DOHH2 (cell line): ENCODE results near the gene NCLN.
"Not testable (repeated sequence)": the region's sequence is repeated elsewhere in the genome, so short reads cannot be mapped to it uniquely, and the experiment has no call there.

Source experiments
- H3F3A ChIP-seq: fragments of 200-600 bp; sonication (generic), shearing (Covaris generic); 2 replicates; pipeline ENCODE4 v1.6.0; 2016; ENCODE audit warnings: antibody characterized with exemption, mild to moderate bottlenecking; ENCODE audit not compliant: control insufficient read depth, insufficient read depth
- H3K27ac ChIP-seq: fragments of 200-600 bp; sonication (generic); 2 replicates; pipeline ENCODE4 v1.5.1; 2014; ENCODE audit warnings: low read depth, mild to moderate bottlenecking, low read length, moderate library complexity
- H3K27me3 ChIP-seq: fragments of 200-600 bp; sonication (generic); 2 replicates; pipeline ENCODE4 v1.6.1; 2014; ENCODE audit warnings: mild to moderate bottlenecking, low read length, mixed read lengths; ENCODE audit not compliant: control insufficient read depth
- H3K36me3 ChIP-seq: fragments of 200-600 bp; sonication (generic); 2 replicates; pipeline ENCODE4 v1.6.1; 2014; ENCODE audit warnings: mild to moderate bottlenecking, low read length, moderate library complexity, mixed read lengths; ENCODE audit not compliant: control insufficient read depth
- H3K4me1 ChIP-seq: fragments of 200-600 bp; sonication (generic); 2 replicates; pipeline ENCODE4 v1.6.1; 2014; ENCODE audit warnings: mild to moderate bottlenecking, low read length, mixed read lengths; ENCODE audit not compliant: control insufficient read depth
- H3K4me2 ChIP-seq: fragments of 200-600 bp; sonication (generic); 2 replicates; pipeline ENCODE4 v1.6.0; 2014; ENCODE audit warnings: mild to moderate bottlenecking, low read length, moderate library complexity
- H3K4me3 ChIP-seq: fragments of 200-600 bp; sonication (generic); 2 replicates; pipeline ENCODE4 v1.5.1; 2014; ENCODE audit warnings: mild to moderate bottlenecking, low read length, mixed read lengths
- H3K79me2 ChIP-seq: fragments of 200-600 bp; sonication (generic); 2 replicates; pipeline ENCODE4 v1.6.1; 2014; ENCODE audit warnings: mild to moderate bottlenecking, low read length, mixed read lengths; ENCODE audit not compliant: control insufficient read depth
- H3K9me2 ChIP-seq: fragments of 200-600 bp; sonication (generic); replicated peaks from 2 replicates; pipeline ENCODE4 v1.6.1; 2014; ENCODE audit warnings: mild to moderate bottlenecking, low read length, mixed read lengths; ENCODE audit not compliant: control insufficient read depth
- H3K9me3 ChIP-seq: fragments of 200-600 bp; sonication (generic); 2 replicates; pipeline ENCODE4 v1.6.1; 2014; ENCODE audit warnings: antibody characterized with exemption, low read length, mixed read lengths; ENCODE audit not compliant: control insufficient read depth, insufficient read depth
- H4K20me1 ChIP-seq: fragments of 200-600 bp; sonication (generic); 2 replicates; pipeline ENCODE4 v1.6.0; 2014; ENCODE audit warnings: low read depth, mild to moderate bottlenecking, antibody characterized with exemption, low read length, moderate library complexity; ENCODE audit not compliant: control insufficient read depth, insufficient read depth
- EZH2phosphoT487 ChIP-seq: fragments of 200-600 bp; sonication (generic); IDR thresholded peaks from 2 replicates; pipeline ENCODE4 v1.6.1; 2017; ENCODE audit warnings: borderline replicate concordance, mild to moderate bottlenecking, antibody characterized with exemption, low read length, moderate library complexity, mixed read lengths
- TF ChIP-seq, protein P1 (sequence below): fragments of 200-600 bp; sonication (generic); IDR thresholded peaks from one replicate; pipeline ENCODE4 v1.5.1; 2014; ENCODE audit warnings: antibody characterized with exemption, mild to moderate bottlenecking, low read depth, low read length; ENCODE audit not compliant: poor library complexity, severe bottlenecking

NCLN gene

DNA sequence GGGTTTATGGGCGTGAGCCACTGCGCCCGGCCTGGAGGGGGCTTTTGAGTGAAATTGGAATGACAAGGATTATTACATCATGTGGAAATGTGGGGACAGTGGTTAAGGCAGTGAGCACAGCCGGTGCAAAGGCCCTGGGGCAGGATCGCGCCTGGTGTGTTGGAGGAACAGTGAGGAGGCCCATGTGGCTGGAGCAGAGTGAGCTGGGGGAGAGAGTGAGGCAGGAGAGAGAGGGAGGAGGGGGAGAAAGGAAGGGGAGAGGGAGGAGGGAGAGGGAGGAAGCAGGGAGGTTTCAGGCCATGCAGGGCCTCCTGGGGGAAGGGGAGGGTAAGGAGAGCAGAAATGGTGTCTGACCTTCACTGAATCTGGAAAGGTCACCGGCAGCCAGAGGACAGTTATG lies 27.4 kb downstream of the NCLN start:
- H4K20me1 ChIP-seq, result no peaks in the 10 kb centered on the region
- H3K27ac ChIP-seq, result peak overlapping the region; percentile 53
- TF ChIP-seq EZH2phosphoT487, result no peak
- TF ChIP-seq, protein P1, sequence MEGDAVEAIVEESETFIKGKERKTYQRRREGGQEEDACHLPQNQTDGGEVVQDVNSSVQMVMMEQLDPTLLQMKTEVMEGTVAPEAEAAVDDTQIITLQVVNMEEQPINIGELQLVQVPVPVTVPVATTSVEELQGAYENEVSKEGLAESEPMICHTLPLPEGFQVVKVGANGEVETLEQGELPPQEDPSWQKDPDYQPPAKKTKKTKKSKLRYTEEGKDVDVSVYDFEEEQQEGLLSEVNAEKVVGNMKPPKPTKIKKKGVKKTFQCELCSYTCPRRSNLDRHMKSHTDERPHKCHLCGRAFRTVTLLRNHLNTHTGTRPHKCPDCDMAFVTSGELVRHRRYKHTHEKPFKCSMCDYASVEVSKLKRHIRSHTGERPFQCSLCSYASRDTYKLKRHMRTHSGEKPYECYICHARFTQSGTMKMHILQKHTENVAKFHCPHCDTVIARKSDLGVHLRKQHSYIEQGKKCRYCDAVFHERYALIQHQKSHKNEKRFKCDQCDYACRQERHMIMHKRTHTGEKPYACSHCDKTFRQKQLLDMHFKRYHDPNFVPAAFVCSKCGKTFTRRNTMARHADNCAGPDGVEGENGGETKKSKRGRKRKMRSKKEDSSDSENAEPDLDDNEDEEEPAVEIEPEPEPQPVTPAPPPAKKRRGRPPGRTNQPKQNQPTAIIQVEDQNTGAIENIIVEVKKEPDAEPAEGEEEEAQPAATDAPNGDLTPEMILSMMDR, result no peak
- H3K4me3 ChIP-seq, result peak overlapping the region; percentile 37
- no peaks in the 10 kb centered on the region for H3K9me2 ChIP-seq
- peaks cover 23% of the 10 kb centered on the region for H3K4me1 ChIP-seq
- H3K79me2 ChIP-seq, result no peaks in the 10 kb centered on the region
- no peaks in the 10 kb centered on the region for H3K36me3 ChIP-seq
- H3K9me3 ChIP-seq, result no peaks in the 10 kb centered on the region
- H3K4me2 ChIP-seq, result peak overlapping the region; percentile 52
- H3K27me3 ChIP-seq, result no peaks in the 10 kb centered on the region
- peaks cover 6% of the 10 kb centered on the region; the same call in 1 of the 2 replicates for H3F3A ChIP-seq

DNA sequence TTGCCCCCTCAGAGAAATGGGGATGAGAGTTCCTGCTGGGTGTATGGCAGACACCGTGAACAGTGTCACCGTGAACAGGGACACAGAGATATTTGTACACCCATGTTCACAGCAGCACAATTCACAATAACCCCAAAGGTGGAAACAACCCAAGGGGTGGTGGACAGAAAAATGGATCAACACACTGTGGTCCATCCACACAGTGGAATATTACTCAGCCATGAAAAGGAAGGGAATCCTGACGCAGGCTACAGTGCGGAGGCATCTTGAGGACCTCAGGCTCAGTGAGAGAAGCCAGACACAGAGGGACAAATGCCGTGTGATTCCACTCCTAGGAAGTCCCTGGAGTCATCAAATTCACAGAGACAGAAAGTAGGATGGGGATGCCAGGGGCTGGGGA lies 31.1 kb downstream of the NCLN start:
- Histone ChIP-seq H3K27me3 (no peaks in the 10 kb centered on the region), H3K9me2 (no peaks in the 10 kb centered on the region), H3K79me2 (no peaks in the 10 kb centered on the region), H3K4me3 (no peak overlapping the region), H3K9me3 (no peaks in the 10 kb centered on the region), H3K36me3 (no peaks in the 10 kb centered on the region), H3K4me1 (peaks cover 23% of the 10 kb centered on the region), H3F3A (peaks cover 6% of the 10 kb centered on the region; the same call in 1 of the 2 replicates), H3K4me2 (no peak overlapping the region), H4K20me1 (no peaks in the 10 kb centered on the region), H3K27ac (no peak overlapping the region)
- no peak for TF ChIP-seq EZH2phosphoT487
- TF ChIP-seq, protein P1, result no peak

DNA sequence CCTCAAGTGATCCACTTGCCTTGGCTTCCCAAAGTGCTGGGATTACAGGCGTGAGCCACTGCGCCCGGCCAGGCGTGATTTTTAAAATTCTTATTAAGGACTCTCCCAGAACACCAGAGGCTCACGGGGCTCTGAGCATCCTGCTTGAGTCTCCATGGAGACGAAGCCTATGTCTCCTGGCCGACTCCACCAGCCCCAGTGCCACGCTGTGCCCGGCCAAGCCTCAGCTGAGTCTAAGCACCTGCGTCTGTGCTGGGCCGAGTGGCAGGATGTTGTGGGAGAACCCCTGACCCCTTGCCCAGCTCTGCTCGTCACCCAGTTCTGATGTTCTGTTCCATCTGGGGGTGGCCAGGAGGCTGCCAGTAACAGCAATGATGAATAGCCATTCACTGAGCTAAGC lies 34.8 kb downstream of the NCLN start:
- H3K79me2 ChIP-seq, result no peaks in the 10 kb centered on the region
- no peaks in the 10 kb centered on the region for H3K36me3 ChIP-seq
- H3K27me3 ChIP-seq, result no peaks in the 10 kb centered on the region
- TF ChIP-seq, protein P1, result no peak
- TF ChIP-seq EZH2phosphoT487, result no peak
- H3K4me1 ChIP-seq, result no peaks in the 10 kb centered on the region
- peaks cover 3% of the 10 kb centered on the region; the same call in 1 of the 2 replicates for H3F3A ChIP-seq
- no peak overlapping the region for H3K4me3 ChIP-seq
- no peak overlapping the region for H3K27ac ChIP-seq
- no peak overlapping the region for H3K4me2 ChIP-seq
- H3K9me3 ChIP-seq, result no peaks in the 10 kb centered on the region
- H4K20me1 ChIP-seq, result no peaks in the 10 kb centered on the region
- H3K9me2 ChIP-seq, result no peaks in the 10 kb centered on the region

DNA sequence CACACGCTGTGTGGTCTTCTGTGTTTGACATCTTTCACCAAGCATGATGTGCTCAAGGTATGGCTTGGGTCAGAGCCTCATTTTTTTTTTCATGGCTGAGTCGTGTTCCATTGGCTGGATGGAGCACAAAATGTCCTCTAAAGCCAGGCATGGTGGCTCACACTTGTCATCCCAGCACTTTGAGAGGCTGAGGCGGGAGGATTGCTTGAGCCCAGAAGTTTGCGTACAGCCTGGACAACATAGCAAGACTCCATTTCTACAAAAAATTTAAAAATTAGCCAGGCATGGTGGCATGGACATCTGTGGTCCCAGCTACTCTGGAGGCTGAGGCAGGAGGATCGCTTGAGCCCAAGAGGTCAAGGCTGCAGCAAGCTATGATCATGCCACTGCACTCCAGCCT lies 35.8 kb downstream of the NCLN start:
- not testable (repeated sequence) for H3K27ac ChIP-seq, H3K9me3 ChIP-seq, H3F3A ChIP-seq, H3K79me2 ChIP-seq, H4K20me1 ChIP-seq, H3K4me1 ChIP-seq, H3K9me2 ChIP-seq, H3K4me3 ChIP-seq, H3K27me3 ChIP-seq, H3K36me3 ChIP-seq, H3K4me2 ChIP-seq
